HuH-7 (cell line): ENCODE results near the gene TSHZ1.

Experiments used
- DNase-seq: peaks from one replicate; pipeline ENCODE4 v3.0.0; 2011; ENCODE audit warnings: low spot score

The TSHZ1 gene

DNA sequence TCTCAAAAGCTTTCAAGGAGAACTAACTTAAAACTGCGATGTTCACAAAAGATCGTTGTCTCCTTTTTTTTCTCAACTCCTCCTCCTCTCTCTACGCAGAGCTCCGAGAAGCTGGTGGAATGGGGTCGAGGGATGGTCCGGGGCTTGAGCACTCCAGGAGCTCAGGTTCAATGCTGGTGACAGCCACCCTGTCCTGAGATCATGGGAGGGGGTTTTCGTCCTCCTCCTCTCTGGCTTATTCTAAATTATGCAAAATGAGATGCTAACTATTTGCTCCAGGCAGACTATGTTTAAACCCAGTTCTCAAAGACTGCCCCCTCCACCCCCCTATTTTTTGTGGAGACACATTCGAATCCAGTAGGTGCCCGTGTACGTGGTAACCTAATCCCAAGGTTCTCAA lies 11.8 kb downstream of the TSHZ1 start:
- DNase-seq = no peak

DNA sequence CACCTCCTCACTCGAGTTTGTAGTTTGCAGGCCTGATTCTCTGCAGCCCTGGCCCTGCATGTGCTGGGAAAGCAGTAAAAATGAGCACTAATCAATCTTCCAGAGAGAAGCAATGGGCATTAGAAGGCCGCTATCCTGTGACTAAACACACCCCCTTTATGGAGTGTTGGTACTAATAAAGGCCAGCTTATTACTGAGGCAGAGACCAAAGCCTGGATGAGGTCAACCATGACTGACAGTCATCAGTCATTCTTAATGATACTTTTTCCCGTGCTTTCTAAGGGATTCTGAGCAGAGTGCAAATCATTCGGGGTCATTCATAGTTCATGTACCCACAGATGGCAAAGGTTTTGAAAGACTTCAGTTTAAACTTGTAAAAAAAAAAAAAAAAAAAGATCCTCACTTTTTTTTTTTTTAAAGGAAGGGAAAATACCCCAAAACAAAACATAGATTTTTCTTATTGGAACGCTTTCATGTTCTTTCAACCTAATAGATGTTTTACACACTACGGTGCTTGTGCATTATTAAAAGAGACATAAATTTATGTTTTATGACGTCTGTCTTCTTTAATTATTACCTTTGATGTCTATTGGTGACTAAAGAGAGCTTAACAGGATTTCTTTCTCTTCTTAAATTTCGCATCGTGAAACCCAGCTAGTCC lies 13.2 kb downstream of the TSHZ1 start:
- no peak for DNase-seq

DNA sequence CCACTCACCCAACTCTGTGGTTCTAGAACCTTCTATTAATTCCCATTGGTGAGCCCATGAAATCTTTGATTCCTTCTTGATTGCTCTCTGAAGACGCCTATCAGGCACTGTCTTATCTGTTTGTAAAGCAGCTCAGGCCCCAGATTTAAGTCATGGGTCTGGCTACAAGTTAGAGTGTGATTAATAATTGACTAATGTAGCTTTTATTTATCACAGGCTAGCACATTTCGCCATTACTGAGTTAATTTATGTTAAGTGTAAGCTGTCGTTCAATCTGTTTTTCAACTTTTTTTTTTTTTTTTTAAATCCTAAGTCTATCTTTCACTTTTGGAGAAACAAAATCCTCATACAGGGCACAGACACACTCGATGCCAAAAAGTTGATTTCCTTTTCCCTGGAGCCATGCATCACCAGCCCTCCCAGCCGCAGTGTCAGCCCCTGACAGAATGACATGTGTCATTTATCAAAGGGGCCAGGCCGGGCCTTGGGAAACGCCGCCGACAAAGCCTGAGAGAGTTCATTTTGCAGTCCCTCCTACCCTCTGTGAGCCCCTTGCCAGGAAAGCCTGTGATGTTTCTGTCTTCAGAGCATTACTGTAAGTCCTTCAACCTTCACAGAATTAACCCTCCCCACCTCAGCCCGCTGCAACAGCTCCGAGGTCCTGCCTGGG lies 15.8 kb downstream of the TSHZ1 start:
- peak; percentile 40 for DNase-seq

DNA sequence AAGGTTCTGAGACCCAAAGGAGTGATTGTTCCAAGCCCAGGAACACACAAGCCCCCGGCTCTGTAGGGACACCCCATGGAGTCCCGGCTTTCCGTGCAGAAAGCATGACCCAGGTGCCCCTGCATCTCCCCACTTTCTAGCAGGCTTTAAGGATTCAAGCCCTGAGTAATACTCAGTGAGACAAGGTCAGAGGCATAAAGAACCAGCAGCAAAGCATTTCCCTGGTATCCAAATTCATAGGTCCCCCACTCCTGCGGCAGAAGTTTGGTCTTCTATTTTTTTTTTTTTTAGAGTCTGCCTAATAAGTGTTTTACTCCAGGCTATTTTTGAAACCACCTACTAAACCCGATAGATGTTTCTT lies 16.3 kb downstream of the TSHZ1 start:
- no peak for DNase-seq

DNA sequence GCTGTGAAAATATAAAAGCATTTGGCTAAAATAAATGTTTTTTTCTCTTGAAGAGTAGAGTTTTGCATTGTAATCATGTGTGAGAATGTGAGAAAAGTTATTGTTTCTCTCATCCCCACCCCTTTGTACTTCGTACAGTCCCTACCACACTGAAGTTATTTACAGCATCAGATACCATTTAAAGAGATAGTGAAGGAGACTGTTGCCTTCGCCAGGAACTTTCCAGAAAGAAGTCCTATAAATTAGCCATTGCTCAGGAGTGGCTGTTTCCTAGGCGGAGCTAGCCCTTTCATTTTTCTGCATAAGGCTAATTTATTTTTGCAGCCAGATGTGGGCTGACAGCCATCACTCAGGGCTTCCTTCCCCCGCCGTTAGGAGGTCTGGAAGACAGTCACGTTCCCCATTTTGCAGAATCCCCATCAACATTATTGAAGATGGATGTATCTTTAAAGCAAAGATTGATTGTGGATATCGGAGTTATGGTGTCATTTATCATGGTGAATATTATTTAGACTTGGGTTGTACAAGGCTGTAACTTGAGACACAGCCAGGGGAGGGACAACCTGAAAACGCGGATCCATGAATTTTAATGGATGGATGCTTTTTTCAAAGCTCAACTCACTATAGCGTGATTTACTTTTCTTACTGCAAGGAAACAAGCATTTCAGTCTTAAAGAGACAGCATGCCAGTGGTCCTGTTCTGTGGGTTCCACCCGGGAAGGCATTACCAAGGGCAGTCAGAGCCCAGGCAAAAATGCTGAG lies 17.1 kb downstream of the TSHZ1 start:
- DNase-seq = no peak

DNA sequence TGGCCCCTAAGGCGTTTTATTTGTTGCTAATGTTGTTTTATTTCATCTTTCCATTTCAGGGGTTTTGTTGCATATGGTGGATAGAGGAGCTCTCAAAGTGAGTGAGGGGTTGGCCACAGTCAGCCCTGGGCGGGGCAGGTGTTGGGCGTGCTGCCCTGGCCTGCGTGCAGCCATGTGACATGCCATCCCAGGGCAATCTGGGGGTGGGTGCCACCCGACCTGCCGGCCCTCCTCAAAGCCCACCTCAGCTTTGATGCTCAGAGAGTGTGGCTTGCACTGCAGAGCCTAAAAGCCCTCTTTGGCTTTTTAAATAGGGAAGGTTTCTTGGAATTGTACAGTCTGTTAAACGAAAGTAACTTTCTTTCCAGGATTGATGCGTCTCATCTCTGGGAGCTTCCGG lies 18.4 kb downstream of the TSHZ1 start:
- no peak for DNase-seq

DNA sequence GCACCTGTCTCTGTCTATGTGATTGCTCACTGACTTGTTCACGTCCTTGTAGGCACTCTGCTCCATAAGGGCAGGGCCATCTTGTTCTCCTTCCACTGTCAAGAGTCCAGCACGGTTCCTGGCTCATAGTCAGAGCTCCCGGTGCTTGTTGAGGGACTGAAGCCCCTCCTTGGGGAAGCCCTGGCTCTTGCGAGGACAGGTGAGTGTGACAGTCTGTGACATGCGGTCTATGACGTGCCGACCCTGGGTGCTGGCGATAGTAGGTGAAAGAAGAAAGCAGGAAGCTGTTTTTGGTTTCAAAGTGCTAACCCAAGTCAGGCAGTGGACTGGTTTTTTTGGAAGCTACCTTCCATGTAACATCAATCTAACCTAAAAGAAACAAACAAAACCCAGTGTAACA lies 18.8 kb downstream of the TSHZ1 start:
- DNase-seq = no peak

DNA sequence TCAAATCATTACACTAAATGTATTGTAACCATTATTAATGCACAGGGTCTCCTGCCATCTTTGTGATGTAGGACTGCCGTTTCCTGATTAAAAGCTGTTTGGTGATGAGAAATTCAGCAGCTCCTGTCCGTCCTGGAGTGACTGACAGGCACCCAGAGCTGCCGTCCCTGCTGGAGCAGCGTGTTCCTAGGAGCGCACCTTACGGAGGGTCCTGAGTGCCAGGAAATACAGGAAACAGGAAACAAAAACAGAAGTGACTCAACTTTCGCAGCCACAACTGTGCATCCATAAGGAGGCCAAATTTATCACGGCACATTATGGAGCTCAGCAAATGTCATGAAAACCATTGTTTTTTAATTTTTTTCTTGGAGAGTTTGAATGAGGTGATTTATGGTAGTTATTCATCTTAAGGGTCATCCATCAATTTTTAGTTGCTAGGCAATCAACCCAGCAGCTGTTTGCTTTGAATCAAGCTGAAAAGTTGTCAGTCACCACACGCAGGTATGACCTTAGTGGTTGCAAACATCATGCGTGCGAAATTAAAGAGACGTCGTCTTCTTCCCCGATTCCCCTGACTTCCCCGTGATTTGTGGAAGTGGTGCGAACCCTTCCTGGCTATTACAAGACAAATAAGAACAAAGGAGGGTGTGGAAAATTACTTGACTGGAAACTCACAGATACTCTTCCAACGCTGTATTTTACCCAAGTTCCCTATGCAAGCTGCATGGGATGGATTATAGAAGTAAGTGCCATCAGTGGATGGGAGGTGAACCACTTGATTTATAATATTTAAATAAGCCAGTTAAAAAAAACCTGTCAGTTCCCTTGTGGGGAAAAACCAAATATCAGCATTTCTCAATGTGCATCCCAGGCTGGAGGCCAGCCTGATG lies 19.8 kb downstream of the TSHZ1 start:
- no peak for DNase-seq

DNA sequence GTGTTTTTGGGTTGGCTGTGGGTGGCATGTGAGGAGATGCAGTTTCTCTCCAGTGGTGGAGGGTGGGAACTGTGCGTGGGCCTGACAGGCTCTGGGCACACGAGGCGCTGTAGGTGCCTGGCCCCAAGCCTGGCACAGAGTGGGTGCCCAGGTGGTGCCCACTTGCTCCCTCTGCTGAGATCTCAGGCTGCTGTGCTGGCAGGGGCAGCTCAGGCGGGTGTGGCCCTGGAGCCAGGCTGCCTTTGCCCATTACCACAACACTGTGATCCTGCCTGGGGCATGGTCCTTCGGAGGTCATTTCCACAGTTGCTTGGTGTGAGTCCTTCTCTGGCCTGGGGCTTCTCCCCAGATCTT lies 20.4 kb downstream of the TSHZ1 start:
- DNase-seq = no peak

DNA sequence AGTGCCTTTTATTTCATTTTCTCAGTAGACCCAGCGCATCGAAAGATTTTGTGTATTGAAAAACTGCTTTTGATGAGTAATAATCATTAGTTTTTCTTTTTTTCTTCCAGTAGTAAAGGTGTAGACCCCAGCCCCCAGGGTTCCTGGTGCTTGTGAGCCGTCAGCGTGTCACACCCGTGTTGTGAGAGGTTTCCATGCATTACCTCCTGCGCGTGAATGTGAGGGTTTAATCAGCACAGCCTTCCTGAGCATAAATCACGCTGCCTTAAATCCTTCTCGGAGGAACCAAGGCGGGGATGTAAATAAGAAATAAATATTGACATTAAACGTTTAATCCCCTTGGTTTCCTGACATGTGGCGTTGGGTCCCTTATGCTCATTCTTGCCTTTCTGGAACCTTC lies 24.3 kb downstream of the TSHZ1 start:
- DNase-seq = no peak

DNA sequence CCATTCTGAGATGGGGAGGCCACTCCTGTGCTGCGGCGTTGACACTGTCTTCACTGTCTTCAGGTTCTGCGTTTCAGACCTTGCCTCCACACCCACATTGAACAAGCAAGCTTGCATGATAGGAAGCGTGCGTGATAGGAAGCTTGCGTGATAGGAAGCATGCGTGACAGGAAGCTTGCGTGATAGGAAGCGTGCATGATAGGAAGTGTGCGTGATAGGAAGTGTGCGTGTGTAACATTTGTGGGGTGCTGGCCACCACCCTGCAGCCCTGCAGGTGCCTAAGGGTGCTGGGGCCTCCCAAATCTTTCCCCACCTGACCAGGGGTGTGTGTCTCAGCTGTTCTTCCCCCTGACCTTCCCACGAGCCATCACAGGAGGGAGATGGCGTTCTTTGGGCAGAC lies 25.3 kb downstream of the TSHZ1 start:
- no peak for DNase-seq

DNA sequence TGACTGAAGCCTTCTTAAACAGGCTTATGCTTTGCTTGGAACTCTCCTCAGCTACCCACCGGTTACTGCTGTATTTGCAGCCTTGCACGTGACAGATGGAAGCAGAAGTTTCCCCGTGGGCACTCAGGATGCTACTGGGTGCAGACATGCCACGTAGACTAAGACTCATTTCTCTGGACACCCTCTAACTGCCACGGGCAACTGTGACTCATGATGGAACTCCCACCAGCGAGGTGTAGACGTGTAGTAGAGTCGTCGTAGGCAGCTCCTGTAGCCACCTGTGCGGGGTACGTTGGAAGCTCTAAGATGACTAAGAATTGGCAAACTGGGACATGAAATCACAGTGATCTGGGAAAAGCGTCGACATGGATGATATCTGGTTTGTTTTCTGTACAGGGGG lies 27.5 kb downstream of the TSHZ1 start:
- DNase-seq = no peak

DNA sequence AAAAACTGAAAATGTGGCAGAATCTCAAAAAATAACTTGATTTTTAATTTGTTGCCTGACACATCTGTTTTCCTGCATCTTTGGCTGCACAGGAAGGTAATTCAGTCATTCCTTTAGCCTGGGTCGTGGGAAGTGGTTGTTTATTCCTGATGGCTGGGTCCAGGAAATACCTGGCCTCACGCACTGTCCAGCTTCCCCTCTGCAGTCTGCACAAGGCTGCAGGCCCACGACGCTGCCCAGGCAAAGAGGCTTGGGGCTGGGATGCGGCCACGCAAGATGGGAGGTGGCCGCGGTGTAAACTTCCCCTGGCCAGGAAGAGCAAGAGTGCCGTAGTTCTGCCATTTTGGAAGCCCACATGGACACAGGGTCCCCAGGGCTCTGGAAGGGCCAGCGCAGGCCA lies 28.2 kb downstream of the TSHZ1 start:
- DNase-seq = no peak

DNA sequence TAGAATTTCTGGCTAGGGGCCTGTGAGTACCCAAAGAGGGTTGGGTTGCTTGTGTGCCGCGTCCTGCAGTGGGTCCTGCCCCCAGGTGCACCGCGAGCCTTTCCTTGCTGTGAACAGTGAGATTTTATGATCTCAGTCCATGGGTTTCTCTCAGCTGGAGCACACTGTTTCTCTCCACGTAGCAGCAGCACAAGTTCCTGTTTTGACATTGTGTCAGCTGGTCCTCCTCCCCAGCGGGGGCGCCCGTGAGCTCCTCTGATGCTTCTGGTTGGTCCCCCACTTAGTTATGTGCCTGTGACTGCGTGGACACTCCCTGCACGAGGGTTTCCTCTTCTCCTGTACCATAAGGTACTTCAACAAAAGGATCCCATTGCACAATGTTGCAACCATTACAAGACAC lies 29.8 kb downstream of the TSHZ1 start:
- no peak for DNase-seq

DNA sequence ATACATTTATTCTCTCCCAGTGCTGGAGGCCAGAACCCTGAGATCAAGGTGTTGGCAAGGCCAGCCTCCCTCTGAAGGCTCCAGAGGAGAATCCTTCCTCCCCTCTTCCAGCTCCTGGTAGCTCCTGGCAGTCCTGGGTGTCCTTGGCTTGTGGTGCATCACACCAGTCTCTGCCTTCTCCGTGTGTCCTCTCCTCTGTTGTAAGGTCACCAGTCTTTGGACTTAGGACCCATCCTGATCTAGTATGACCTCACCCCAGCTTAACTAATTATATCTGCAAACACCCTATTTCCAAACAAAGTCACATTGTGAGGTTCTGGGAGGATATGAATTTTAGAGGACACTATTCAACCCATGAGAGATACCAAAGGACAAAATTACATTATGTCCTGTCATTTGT lies 31.1 kb downstream of the TSHZ1 start:
- no peak for DNase-seq

DNA sequence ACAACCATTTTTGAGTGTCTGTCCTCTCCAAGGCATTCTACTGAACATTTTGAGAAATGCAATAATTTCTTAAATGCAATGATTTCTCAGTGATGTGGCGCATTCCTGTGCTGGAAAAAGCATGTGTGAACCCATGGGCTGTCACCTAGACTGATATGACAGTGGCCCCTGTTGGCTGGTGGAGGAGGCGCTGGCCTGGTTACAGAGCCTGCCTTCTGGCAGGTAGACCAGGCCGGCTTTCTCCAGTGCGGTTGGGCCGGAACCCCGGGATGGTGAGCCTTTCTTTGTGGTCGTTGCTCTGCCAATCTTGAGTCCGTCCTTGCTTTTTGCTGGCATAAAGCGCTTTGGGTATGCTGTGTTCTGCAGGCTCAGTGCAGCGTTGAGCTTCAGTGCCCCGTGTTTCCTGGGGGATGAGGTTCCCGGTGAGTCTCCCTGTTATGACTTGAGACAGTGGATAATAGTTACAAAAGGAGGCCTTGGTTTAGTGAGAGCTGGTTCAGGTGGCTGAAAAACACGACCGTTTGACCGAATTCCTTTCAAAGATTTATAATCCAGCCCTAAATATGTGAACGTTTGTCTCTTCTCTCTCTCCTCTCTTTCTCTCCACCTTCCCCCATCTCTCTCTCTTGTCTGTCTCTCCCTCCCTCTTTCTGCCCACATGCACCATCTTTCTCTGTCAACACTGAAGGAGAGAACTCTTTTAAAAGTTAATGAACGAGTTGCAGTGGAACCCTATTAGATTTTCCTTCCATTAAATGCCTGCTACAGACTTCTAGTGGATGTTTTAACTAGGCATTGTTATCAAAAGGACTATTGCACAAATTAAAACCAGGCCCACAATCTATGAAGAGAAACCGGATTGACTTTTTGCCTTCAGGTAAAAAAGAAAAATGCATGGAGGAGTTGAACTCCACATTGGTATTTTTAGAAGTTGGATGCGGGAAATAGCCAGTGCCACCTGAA lies 34.0 kb downstream of the TSHZ1 start:
- peak; percentile 67 for DNase-seq

DNA sequence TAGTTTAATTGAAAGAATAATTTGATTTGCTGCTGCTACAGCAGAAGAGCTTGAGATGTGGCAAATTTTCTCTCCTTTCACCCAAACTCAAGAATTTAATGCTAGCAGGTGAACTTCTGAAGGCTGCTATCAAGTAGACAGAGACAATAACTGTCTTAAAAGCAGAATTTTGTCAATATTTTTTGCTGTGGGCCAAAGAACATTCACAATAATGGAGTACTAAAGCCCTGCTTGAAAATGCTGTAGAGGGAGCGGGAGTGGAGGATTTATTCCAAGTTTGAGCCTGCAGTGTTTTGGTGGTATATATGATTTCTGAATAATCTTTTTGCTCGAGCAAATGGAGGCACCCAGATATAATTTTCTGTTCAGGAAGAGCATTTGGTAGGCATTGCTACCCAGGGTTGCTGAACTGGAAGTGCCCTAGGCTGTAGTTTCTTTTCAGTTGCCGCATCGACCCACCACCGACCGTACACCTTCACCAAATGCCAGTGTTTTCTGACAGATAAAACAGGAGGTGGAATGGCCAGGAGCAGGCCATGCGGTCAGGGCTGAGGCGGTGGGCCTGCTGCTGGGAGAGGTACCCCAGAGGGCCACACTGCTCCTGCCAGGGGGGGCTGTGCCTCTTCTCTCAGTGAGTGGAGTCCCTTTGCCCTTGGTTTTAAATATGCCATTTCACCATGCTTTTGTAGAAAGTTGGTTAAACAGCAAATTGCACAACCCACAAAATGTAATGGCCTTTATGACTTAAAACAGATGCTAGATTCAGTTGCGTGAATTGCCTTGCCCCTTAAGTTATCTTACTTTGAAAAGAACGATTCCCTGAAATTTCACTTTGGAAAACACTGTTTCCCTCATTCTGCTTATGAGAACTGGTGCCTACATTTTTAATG lies 36.4 kb downstream of the TSHZ1 start:
- no peak for DNase-seq

DNA sequence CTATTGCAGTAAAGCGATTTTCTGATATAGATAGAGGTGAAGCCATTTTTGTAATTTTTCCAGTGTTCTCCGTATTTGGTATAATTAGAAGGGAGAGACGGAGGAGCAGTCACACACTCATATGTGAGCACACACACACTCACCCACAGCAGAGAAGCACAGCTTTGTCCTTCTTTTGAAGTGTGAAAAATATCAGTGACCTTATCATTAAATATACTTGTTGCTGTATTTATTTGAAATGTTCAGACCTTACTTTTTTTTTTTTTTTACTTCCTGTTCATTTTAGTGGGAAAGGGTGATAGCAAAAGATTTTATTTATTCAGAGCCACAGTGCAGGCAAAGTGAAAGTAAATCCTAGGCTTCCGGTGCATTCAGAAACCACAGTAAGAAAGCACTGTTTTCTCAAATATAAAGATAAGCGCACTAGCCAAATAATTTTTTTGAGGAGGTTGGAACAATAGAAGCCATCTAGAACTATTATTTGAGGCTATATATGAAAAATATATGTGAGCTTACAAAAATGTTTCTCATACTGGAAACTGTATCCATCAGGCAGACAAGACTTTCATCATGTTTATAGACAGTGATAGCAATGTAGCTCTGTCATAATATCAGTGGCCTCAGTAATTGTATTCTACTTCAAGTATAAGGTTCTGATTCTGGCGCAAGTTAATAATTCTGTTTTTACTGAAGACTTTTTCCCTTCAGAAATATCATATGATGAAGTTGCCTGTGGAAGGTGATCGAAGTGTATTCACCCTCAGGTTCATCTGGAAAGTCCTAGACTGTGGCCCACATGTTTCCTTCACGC lies 37.2 kb downstream of the TSHZ1 start:
- DNase-seq = no peak

DNA sequence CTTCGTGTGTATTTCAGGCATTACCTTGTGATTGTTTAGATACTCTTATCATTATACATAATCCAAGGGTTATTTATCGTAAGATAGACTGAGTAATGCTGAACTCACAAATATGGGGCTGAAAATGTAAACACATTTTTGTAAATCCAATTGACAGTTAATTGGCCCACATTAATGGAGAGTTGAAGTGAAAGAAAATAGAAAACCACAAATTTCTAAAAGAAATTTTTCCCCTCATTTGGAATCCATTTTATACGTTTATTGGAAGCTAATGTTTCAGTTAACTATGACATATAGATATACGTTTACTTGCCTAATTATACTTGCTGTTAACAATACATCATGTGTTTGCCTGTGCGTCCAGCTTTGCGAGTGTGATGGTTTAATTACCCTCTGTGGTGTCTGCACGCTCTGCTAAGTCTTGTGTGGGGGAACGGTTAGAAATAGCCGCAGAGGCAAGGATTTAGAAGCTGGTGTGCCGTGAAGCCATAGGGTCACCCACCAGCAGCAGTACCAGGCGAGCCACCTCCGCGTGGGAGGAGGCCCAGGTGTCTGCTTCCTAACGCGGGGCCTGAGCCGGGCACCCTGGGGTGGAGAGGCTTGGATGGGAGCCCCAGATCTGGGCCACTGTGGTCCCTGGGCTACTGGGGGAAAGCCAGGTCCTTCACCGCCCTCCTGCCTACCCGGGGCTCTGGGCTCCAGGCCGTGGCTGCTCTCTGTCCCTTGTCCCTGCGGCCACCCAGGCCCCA lies 38.0 kb downstream of the TSHZ1 start:
- DNase-seq = no peak
